HuH-7.5 (cell line): ENCODE results near the gene CALR3.
"Not testable (repeated sequence)": the region's sequence is repeated elsewhere in the genome, so short reads cannot be mapped to it uniquely, and the experiment has no call there.

Experiments used
- DNase-seq: peaks from one replicate; pipeline ENCODE4 v3.0.0; 2011; ENCODE audit warnings: low spot score

CALR3 gene, protein sequence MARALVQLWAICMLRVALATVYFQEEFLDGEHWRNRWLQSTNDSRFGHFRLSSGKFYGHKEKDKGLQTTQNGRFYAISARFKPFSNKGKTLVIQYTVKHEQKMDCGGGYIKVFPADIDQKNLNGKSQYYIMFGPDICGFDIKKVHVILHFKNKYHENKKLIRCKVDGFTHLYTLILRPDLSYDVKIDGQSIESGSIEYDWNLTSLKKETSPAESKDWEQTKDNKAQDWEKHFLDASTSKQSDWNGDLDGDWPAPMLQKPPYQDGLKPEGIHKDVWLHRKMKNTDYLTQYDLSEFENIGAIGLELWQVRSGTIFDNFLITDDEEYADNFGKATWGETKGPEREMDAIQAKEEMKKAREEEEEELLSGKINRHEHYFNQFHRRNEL

GRCh38 chr19:16495982-16496612 lies at the start of gene CALR3, which contains the start of gene C19orf44:
CALR3 (minus strand) TSS chr19:16496167; CDS start chr19:16496129, 38 bp downstream.
C19orf44 (plus strand) TSS chr19:16496394; CDS start chr19:16500793, 4,399 bp downstream.
- peak; percentile 89 for DNase-seq

DNA sequence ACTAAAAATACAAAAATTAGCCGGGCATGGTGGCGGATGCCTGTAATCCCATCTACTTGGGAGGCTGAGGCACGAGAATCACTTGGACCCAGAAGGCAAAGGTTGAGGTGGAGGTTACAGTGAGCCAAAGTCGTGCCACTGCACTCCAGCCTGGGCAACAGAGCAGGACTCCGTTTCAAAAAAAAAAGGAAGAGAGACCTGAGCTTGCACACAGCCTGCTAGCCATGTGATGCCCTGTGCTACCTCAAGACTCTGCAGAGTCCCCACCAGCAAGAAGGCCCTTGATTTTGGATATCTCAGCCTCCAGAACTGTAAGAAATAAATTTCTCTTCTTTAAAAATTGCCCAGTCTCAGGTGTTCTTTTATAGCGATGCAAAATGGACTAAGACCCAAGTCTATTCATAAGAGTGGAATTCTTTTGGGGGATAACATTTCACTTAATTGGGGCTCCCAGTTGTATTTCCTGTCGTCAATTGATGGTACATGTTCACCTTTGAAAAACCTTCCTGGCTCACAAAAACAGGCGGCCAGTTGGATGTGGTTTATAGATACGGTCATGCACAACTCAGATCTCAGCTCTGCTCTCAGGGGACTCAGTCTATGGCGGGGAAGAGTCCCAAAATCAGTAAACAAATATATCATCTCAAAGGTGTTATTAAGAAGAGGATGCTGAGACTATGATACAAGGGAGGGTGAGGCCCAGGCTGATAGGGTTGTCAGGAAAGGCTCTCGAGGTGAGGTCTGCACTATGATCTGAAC lies 48.7 kb upstream of the CALR3 start:
- no peak for DNase-seq

DNA sequence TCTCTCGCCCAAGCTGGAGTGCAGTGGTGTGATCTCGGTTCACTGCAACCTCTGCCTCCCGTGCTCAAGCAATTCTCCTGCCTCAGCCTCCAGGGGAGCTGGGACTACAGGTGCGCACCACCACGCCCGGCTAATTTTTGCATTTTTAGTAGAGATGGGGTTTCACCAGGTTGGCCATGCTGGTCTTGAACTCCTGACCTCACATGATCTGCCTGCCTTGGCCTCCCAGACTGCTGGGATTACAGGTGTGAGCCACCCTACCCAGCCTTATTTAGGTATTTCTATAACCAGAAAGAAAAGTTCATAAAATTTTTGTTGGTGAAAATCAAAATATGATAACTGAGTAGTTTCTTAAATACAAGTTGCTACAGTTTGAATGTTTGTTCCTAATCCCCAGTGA lies 47.8 kb upstream of the CALR3 start:
- not testable (repeated sequence) for DNase-seq

- DNase-seq, result no peak
Measured at GRCh38 chr19:16542910-16543472, 47.0 kb upstream of the CALR3 start.

GRCh38 chr19:16542045-16542909 lies 46.3 kb upstream of the CALR3 start, which contains the start of gene CHERP:
CHERP (minus strand) TSS chr19:16542437; CDS start chr19:16542378, 59 bp downstream.
- peak; percentile 95 for DNase-seq

- no peak for DNase-seq
Measured at GRCh38 chr19:16541526-16542044, 45.6 kb upstream of the CALR3 start.

- DNase-seq, result no peak
Measured at GRCh38 chr19:16540948-16541347, 45.0 kb upstream of the CALR3 start.

GRCh38 chr19:16537111-16537510 lies 41.1 kb upstream of the CALR3 start:
- no peak for DNase-seq

DNA sequence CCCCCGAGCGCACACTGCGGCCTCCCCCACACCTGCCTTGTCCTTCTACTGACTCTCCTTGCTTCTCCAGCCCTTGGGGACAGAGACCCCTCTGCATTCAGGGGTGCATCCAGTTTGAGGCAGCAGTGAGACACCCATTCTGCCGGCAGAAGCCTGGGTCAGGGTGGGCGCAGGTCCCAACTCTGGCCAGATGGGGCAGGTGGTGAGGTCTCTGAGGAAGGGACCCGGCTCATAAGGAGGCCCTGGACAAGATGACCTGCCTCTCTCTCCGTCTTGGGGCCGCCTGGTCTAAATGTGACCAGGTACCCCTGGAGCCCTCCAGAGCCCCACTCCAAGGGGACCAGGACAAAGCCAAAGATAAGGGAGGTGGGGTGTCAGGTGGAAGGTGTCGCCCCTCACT lies 40.2 kb upstream of the CALR3 start:
- no peak for DNase-seq

DNA sequence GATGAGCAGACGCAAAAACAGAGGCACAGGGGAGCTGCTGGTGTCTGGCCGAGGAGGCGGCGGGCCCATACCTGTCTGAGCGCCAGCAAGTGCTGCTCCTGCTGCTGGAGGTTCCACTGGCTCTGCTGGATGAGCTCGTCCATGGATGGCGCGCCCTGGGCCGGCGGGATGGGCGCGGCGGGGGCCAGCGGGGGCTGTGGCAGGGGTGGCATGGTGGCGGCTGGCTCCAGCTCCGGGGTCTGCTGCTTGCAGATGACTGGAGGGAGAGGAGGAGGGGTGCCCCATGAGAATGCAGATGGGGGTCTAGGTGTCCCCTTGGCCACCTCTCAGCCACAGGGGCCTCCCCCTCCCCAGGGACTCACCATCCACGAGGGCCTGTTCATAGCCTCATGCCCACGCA lies 39.4 kb upstream of the CALR3 start:
- no peak for DNase-seq

GRCh38 chr19:16532440-16533234 lies 36.7 kb upstream of the CALR3 start:
- no peak for DNase-seq

GRCh38 chr19:16531380-16531669 lies 35.4 kb upstream of the CALR3 start:
- no peak for DNase-seq

GRCh38 chr19:16530540-16531379 lies 34.8 kb upstream of the CALR3 start:
- DNase-seq, result no peak

GRCh38 chr19:16529466-16530144 lies 33.6 kb upstream of the CALR3 start:
- no peak for DNase-seq

GRCh38 chr19:16527971-16528521 lies 32.1 kb upstream of the CALR3 start:
- DNase-seq, result no peak

GRCh38 chr19:16527334-16527935 lies 31.5 kb upstream of the CALR3 start:
- no peak for DNase-seq

- no peak for DNase-seq
Measured at GRCh38 chr19:16525751-16526481, 29.9 kb upstream of the CALR3 start.
